Hepatocyte (in vitro differentiated cells): ENCODE results near the gene KRTDAP. TPM values are rescaled to one million over a fixed set of nuclear protein-coding genes. Genes with fewer than 3 reads are reported as not detected.
A peak's percentile ranks its signal among the peaks of the same experiment; 100 is the strongest.

Source experiments
- DNase-seq: peaks from one replicate; pipeline ENCODE4 v3.0.0-alpha.2; 2016; ENCODE audit warnings: low spot score
- H2AFZ ChIP-seq: fragments of 200-600 bp; sonication (generic); 2 replicates; pipeline ENCODE4 v1.6.0; 2016; ENCODE audit warnings: antibody characterized with exemption, mild to moderate bottlenecking
- H3K27ac ChIP-seq: fragments of 200-600 bp; sonication (generic); 2 replicates; pipeline ENCODE4 v1.5.1; 2016; ENCODE audit warnings: mild to moderate bottlenecking
- H3K27me3 ChIP-seq: fragments of 200-600 bp; sonication (generic); 2 replicates; pipeline ENCODE4 v1.6.1; 2016
- H3K36me3 ChIP-seq: fragments of 200-600 bp; sonication (generic); replicated peaks from 2 replicates; pipeline ENCODE4 v1.5.1; 2016; ENCODE audit warnings: low read depth; ENCODE audit not compliant: insufficient read depth
- H3K4me1 ChIP-seq: fragments of 200-600 bp; sonication (generic); 2 replicates; pipeline ENCODE4 v1.5.1; 2016; ENCODE audit warnings: mild to moderate bottlenecking, moderate library complexity; ENCODE audit not compliant: insufficient read depth
- H3K4me2 ChIP-seq: fragments of 200-600 bp; sonication (generic); 2 replicates; pipeline ENCODE4 v1.6.0; 2016
- H3K4me3 ChIP-seq: fragments of 200-600 bp; sonication (generic); 2 replicates; pipeline ENCODE4 v1.5.1; 2016; ENCODE audit warnings: mild to moderate bottlenecking
- H3K79me2 ChIP-seq: fragments of 200-600 bp; sonication (generic); 2 replicates; pipeline ENCODE4 v1.6.0; 2017; ENCODE audit warnings: mild to moderate bottlenecking
- H3K9me2 ChIP-seq: fragments of 200-600 bp; sonication (generic); replicated peaks from 2 replicates; pipeline ENCODE4 v1.6.0; 2017; ENCODE audit warnings: mild to moderate bottlenecking; ENCODE audit not compliant: insufficient read depth
- H3K9me3 ChIP-seq: fragments of 200-600 bp; sonication (generic); 2 replicates; pipeline ENCODE4 v1.5.1; 2016; ENCODE audit warnings: low read depth, mild to moderate bottlenecking
- H4K20me1 ChIP-seq: fragments of 200-600 bp; sonication (generic); 2 replicates; pipeline ENCODE4 v1.6.0; 2016; ENCODE audit warnings: mild to moderate bottlenecking; ENCODE audit not compliant: insufficient read depth, poor library complexity, severe bottlenecking
- EZH2 ChIP-seq: fragments of 200-600 bp; sonication (generic); IDR thresholded peaks from 2 replicates; pipeline ENCODE4 v1.6.1; 2016; ENCODE audit warnings: antibody characterized with exemption, mild to moderate bottlenecking, borderline replicate concordance
- EZH2phosphoT487 ChIP-seq: fragments of 200-600 bp; sonication (generic); IDR thresholded peaks from one replicate; pipeline ENCODE4 v1.6.1; 2018; ENCODE audit warnings: antibody characterized with exemption, mild to moderate bottlenecking, low read depth, moderate library complexity; ENCODE audit not compliant: unreplicated experiment, severe bottlenecking
- WGBS: methylation state at CpG from one replicate; pipeline ENCODE4 v1.1.6; 2016; ENCODE audit warnings: low lambda C conversion rate; ENCODE audit errors: missing lambda C conversion rate; 5-methylcytosine and 5-hydroxymethylcytosine counted together
- polyA plus RNA-seq: library from polyadenylated mRNA; unstranded; fragments of >200 nt; fragmentation: Nextera tagmentation; extraction: Ambion mirVana; gene quantifications from 2 replicates; pipeline ENCODE4 v1.2.1, GENCODE V29; 2016
- total RNA-seq: library from RNA; depleted of rRNA; stranded (reverse); fragments of >200 nt; gene quantifications from 2 replicates; pipeline ENCODE4 v1.2.3, GENCODE V29; 2014
- TF ChIP-seq, protein P1 (sequence below): fragments of 200-600 bp; sonication (generic); IDR thresholded peaks from 2 replicates; pipeline ENCODE4 v1.5.1; 2016; ENCODE audit warnings: antibody characterized with exemption, mild to moderate bottlenecking; ENCODE audit not compliant: poor library complexity

KRTDAP gene
- total and polyA plus RNA-seq, 2 experiments from 2014 or later, result 0.97 to 1.6 TPM

DNA sequence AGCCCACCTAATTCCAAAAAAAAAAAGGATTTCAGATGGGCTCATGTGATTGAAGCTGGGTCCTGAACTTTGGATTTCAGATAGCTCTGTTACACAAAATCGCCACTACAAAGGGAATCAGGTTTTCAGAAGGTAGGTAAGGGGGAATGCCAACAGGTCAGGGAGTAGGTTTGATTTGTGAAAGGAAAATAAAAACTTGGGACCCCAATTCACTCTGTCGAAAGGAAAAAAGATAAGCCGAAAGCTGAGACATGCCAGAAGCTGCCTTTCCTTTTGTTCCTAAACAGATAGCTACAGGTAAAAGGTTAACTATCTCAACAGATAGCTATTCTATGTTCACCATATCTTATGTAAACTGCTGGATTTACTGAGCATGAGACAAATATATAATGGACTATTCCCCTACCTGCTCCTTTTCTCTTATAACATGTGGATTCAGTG lies 4.0 kb downstream of the KRTDAP start:
- peak overlapping the region; percentile 53 for H3K27ac ChIP-seq
- DNase-seq, result no peak
- no peaks in the 10 kb centered on the region for H3K36me3 ChIP-seq
- no peak overlapping the region for H2AFZ ChIP-seq
- WGBS, result 36% methylated on average over 3 of the region's 3 CpGs
- H4K20me1 ChIP-seq, result no peaks in the 10 kb centered on the region
- TF ChIP-seq EZH2 (no peak), EZH2phosphoT487 (no peak)
- TF ChIP-seq, protein P1, sequence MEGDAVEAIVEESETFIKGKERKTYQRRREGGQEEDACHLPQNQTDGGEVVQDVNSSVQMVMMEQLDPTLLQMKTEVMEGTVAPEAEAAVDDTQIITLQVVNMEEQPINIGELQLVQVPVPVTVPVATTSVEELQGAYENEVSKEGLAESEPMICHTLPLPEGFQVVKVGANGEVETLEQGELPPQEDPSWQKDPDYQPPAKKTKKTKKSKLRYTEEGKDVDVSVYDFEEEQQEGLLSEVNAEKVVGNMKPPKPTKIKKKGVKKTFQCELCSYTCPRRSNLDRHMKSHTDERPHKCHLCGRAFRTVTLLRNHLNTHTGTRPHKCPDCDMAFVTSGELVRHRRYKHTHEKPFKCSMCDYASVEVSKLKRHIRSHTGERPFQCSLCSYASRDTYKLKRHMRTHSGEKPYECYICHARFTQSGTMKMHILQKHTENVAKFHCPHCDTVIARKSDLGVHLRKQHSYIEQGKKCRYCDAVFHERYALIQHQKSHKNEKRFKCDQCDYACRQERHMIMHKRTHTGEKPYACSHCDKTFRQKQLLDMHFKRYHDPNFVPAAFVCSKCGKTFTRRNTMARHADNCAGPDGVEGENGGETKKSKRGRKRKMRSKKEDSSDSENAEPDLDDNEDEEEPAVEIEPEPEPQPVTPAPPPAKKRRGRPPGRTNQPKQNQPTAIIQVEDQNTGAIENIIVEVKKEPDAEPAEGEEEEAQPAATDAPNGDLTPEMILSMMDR, result no peak
- H3K4me2 ChIP-seq, result peak overlapping the region; percentile 45
- H3K9me2 ChIP-seq, result no peaks in the 10 kb centered on the region
- no peaks in the 10 kb centered on the region for H3K79me2 ChIP-seq
- no peaks in the 10 kb centered on the region for H3K4me1 ChIP-seq
- H3K9me3 ChIP-seq, result no peaks in the 10 kb centered on the region
- no peaks in the 10 kb centered on the region for H3K27me3 ChIP-seq
- no peak overlapping the region for H3K4me3 ChIP-seq

DNA sequence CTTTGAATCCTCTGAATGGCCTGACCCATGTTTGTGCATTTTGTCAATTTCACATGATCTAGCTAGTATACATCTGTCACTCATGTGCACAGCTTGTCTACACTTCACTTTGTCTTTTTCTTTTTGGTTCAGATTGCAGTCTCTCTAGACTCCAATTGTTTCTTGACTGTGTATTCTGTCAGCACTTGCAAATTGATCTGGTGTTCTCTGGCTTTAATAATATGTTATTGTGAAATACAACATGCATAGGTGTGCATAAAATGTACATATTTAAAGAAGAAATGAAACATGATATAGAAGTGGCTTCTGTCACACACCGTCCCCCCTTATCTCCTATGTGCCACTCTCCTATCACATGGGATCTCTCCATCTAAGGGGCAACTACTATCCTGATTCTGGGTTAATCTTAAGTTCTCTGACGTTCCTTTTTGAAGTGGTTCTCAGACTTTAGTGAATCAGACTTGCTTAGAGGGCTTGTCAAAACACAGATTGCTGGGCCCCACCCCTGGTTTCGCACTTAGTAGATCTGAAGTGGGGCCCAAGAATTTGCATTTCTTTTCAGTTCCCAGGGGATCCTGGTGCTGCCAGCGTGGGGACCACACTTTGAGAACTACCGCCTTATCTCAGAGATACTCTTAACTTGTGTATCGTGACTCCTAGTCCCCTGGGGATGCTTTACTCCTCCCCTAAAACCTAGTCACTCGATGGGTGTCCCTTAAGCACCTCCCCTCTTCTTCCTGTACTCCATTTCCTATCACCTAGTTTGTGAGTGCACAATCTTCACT lies 5.8 kb downstream of the KRTDAP start:
- Histone ChIP-seq H3K4me3 (no peak overlapping the region), H3K27me3 (no peaks in the 10 kb centered on the region), H3K79me2 (no peaks in the 10 kb centered on the region), H3K4me1 (no peaks in the 10 kb centered on the region), H3K36me3 (no peaks in the 10 kb centered on the region), H2AFZ (no peak overlapping the region), H3K9me3 (no peaks in the 10 kb centered on the region), H3K4me2 (no peak overlapping the region), H3K9me2 (no peaks in the 10 kb centered on the region), H4K20me1 (no peaks in the 10 kb centered on the region), H3K27ac (no peak overlapping the region)
- WGBS, result 65% methylated on average over 7 of the region's 7 CpGs
- no peak for DNase-seq
- TF ChIP-seq, protein P1, result no peak
- no peak for TF ChIP-seq EZH2phosphoT487
- TF ChIP-seq EZH2, result no peak

DNA sequence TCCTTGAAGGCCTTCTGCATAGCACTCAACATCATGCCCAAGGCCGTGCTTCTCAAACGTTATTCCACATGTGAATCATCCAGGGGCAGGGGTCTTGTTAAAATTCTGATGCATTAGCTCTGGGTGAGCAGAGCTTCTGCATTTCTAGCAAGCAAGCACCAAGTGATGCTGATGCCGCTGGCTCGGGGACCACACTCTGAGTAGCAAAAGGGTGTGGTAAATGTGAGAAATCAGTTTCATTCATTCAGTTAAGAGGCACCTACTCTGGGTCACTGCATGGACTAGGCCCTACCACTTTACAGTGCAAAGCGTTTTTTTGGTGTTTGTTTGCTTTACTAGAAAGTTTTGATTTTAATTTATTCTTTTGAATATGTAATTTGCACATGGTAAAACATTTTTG lies 7.2 kb downstream of the KRTDAP start:
- no peak overlapping the region for H3K4me3 ChIP-seq
- whole genome bisulfite sequencing, result 73% methylated on average over 5 of the region's 5 CpGs
- no peak overlapping the region for H3K27ac ChIP-seq
- H3K36me3 ChIP-seq, result no peaks in the 10 kb centered on the region
- H3K9me2 ChIP-seq, result no peaks in the 10 kb centered on the region
- H3K27me3 ChIP-seq, result no peaks in the 10 kb centered on the region
- H3K9me3 ChIP-seq, result no peaks in the 10 kb centered on the region
- TF ChIP-seq, protein P1, result no peak
- TF ChIP-seq EZH2phosphoT487 (no peak), EZH2 (no peak)
- H4K20me1 ChIP-seq, result no peaks in the 10 kb centered on the region
- no peak overlapping the region for H3K4me2 ChIP-seq
- H3K4me1 ChIP-seq, result no peaks in the 10 kb centered on the region
- no peaks in the 10 kb centered on the region for H3K79me2 ChIP-seq
- no peak for DNase-seq
- no peak overlapping the region for H2AFZ ChIP-seq
